Measurements from ENCODE around the gene STAT4. TPM values are rescaled to one million over a fixed set of nuclear protein-coding genes. Genes with fewer than 3 reads are reported as not detected.

The STAT4 gene
- total RNA-seq, 1 donor from 2014 or later, result 0.46 TPM

- TF ChIP-seq CTCF (IDR thresholded peaks at IDR 0.05; ENCODE audit: insufficient read depth, low read length, poor library complexity, severe bottlenecking), result no peak
- Histone ChIP-seq H3K4me3 (ENCODE audit: low read depth, low read length) (peak overlapping the region; percentile 60), H3K36me3 (ENCODE audit: control insufficient read depth, insufficient read depth, low read length) (no peaks in the 10 kb centered on the region), H3K27me3 (ENCODE audit: control insufficient read depth, insufficient read depth, low read length) (no peaks in the 10 kb centered on the region)
- DNase-seq (ENCODE audit: low read depth), result no peak
Measured at GRCh38 chr2:191020742-191021381, 129.9 kb downstream of the STAT4 start.

GRCh38 chr2:191020221-191020741 is 130.5 kb downstream of the STAT4 start:
- peak; percentile 84 for DNase-seq (ENCODE audit: low read depth)
- TF ChIP-seq CTCF (IDR thresholded peaks at IDR 0.05; ENCODE audit: insufficient read depth, low read length, poor library complexity, severe bottlenecking), result no peak
- no peaks in the 10 kb centered on the region for H3K36me3 ChIP-seq (ENCODE audit: control insufficient read depth, insufficient read depth, low read length)
- no peaks in the 10 kb centered on the region for H3K27me3 ChIP-seq (ENCODE audit: control insufficient read depth, insufficient read depth, low read length)
- H3K4me3 ChIP-seq (ENCODE audit: low read depth, low read length), result peak overlapping the region; percentile 60

GRCh38 chr2:191019376-191019775 is 131.4 kb downstream of the STAT4 start:
- DNase-seq (ENCODE audit: low read depth), result no peak
- Histone ChIP-seq H3K27me3 (ENCODE audit: control insufficient read depth, insufficient read depth, low read length) (no peaks in the 10 kb centered on the region), H3K4me3 (ENCODE audit: low read depth, low read length) (no peak overlapping the region), H3K36me3 (ENCODE audit: control insufficient read depth, insufficient read depth, low read length) (no peaks in the 10 kb centered on the region)
- TF ChIP-seq CTCF (IDR thresholded peaks at IDR 0.05; ENCODE audit: insufficient read depth, low read length, poor library complexity, severe bottlenecking), result no peak

- no peak overlapping the region for H3K4me3 ChIP-seq (ENCODE audit: low read depth, low read length)
- H3K36me3 ChIP-seq (ENCODE audit: control insufficient read depth, insufficient read depth, low read length), result no peaks in the 10 kb centered on the region
- peak; percentile 47 for DNase-seq (ENCODE audit: low read depth)
- no peaks in the 10 kb centered on the region for H3K27me3 ChIP-seq (ENCODE audit: control insufficient read depth, insufficient read depth, low read length)
- TF ChIP-seq CTCF (IDR thresholded peaks at IDR 0.05; ENCODE audit: insufficient read depth, low read length, poor library complexity, severe bottlenecking), result no peak
Measured at GRCh38 chr2:191018643-191019119, 132.1 kb downstream of the STAT4 start.

GRCh38 chr2:191018048-191018447 is 132.7 kb downstream of the STAT4 start:
- DNase-seq (ENCODE audit: low read depth), result no peak

More at GRCh38 chr2:191018048-191018447, 132.7 kb downstream of the STAT4 start:
- H3K36me3 ChIP-seq (ENCODE audit: control insufficient read depth, insufficient read depth, low read length), result no peaks in the 10 kb centered on the region
- H3K27me3 ChIP-seq (ENCODE audit: control insufficient read depth, insufficient read depth, low read length), result no peaks in the 10 kb centered on the region
- H3K4me3 ChIP-seq (ENCODE audit: low read depth, low read length), result no peak overlapping the region
- TF ChIP-seq CTCF (IDR thresholded peaks at IDR 0.05; ENCODE audit: insufficient read depth, low read length, poor library complexity, severe bottlenecking), result no peak

Data from kidney epithelial cell (primary cell).